ENCODE results near the gene LYRM2.
A peak's percentile ranks its signal among the peaks of the same experiment; 100 is the strongest.

The LYRM2 gene

DNA sequence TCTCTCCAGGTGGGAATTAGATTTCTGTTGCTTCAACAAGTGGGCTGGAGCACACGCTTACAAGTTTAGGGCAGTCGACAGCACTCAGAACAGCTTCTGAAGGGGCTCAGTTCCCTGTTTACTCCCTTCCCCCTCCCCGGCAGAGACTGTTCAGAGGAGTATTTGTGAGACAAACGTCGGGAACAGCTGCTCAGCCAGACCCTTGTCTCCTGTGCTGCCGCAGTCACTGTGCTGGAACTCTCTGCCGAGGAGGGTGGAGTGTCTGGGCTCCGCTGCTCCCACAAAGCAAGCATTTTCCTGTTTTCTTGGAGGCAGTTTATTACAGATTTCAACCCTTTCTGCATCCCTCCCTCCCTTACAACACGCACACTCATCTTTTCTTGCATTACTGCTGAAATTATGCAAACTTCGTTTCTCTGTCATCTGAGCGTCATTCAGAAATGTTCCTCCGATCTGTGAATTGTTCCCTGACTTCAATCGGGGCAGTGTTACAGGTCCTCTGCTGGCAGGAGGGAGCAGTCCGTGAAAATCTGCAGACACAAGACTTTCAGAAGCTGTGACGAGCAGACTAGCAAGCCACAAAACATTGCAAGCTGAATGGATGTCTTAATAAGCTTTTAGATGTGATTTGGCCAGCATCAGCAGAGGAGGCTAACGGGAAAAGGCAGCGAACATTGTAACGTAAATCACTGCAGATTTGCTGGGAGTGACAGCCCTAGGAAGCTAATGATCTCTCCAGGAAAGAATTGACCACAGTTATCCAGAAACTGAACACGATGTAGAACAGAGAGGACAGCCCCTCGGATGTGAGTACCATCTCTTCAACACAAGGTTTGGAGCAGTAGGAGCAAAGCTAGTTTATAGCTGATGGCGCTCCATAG lies 76.2 kb downstream of the LYRM2 start:
- Histone ChIP-seq H3K27ac (no peak overlapping the region), H3K9me3 (ENCODE audit: severe bottlenecking) (no peaks in the 10 kb centered on the region), H3K4me3 (ENCODE audit: low read depth, low read length) (peak overlapping the region; percentile 41), H3K36me3 (no peaks in the 10 kb centered on the region), H3K27me3 (ENCODE audit: insufficient read depth, low read depth, severe bottlenecking) (no peaks in the 10 kb centered on the region)
- peak; percentile 46 for DNase-seq
- TF ChIP-seq CTCF (IDR thresholded peaks at IDR 0.05; ENCODE audit: low read depth, low read length): 0 out of 2 replicates have a peak, but pooled peaks have one; percentile 24

- TF ChIP-seq CTCF (IDR thresholded peaks at IDR 0.05; ENCODE audit: low read depth, low read length): no peak
- DNase-seq: no peak
- H3K27ac ChIP-seq: no peak overlapping the region
These were observed 79.1 kb downstream of the LYRM2 start for GRCh38 chr6:89559487-89559886.

DNA sequence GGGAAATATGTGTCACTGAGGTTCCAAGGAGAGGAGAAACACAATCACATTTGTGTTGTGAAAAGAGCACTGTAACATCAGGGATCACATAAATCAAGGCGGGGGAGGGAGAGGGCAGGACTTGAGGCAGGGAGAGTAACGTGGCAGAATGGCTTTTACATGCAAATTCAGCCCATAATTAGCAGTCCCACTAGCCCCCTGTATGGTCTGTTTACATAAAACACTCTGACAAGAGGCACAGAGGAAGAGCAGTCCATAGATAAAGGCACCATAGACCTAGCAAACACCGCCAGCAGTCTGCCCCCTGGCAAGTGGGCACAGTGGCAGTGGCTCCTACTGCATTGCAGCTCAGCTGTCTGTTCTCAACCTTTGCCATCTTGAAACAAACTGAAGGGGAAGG lies 82.7 kb downstream of the LYRM2 start:
- no peaks in the 10 kb centered on the region for H3K9me3 ChIP-seq (ENCODE audit: severe bottlenecking)
- H3K27me3 ChIP-seq (ENCODE audit: insufficient read depth, low read depth, severe bottlenecking): no peaks in the 10 kb centered on the region
- H3K27ac ChIP-seq: no peak overlapping the region
- DNase-seq: no peak
- no peaks in the 10 kb centered on the region for H3K36me3 ChIP-seq
- TF ChIP-seq CTCF (IDR thresholded peaks at IDR 0.05; ENCODE audit: low read depth, low read length): no peak
- no peak overlapping the region for H3K4me3 ChIP-seq (ENCODE audit: low read depth, low read length)

More at GRCh38 chr6:89559487-89559886, 79.1 kb downstream of the LYRM2 start:
- Histone ChIP-seq H3K27me3 (ENCODE audit: insufficient read depth, low read depth, severe bottlenecking) (no peaks in the 10 kb centered on the region), H3K9me3 (ENCODE audit: severe bottlenecking) (no peaks in the 10 kb centered on the region), H3K36me3 (no peaks in the 10 kb centered on the region), H3K4me3 (ENCODE audit: low read depth, low read length) (no peak overlapping the region)

- Histone ChIP-seq H3K36me3 (no peaks in the 10 kb centered on the region), H3K9me3 (ENCODE audit: severe bottlenecking) (no peaks in the 10 kb centered on the region), H3K27ac (no peak overlapping the region), H3K27me3 (ENCODE audit: insufficient read depth, low read depth, severe bottlenecking) (no peaks in the 10 kb centered on the region), H3K4me3 (ENCODE audit: low read depth, low read length) (no peak overlapping the region)
- no peak for DNase-seq
- TF ChIP-seq CTCF (IDR thresholded peaks at IDR 0.05; ENCODE audit: low read depth, low read length): no peak
These were observed 83.5 kb downstream of the LYRM2 start for GRCh38 chr6:89555031-89555430.

DNA sequence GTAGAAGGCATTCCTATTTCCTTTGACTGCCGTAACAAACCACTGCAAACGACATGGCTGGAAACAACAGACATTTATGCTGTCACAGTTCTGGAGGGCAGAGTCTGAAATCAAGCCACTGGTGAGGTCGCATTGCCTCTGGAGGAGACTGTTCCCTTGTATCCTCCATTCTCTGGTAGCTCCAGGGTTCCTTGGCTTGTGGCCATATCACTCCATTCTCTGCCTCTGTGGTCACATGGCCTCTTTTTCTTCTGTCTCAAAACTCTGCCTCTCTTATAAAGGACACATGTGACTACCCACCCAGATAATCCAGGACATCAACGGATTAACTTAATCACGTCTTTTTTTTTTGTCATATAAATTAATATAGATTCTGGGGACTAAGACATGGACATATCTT lies 84.4 kb downstream of the LYRM2 start:
- no peaks in the 10 kb centered on the region for H3K36me3 ChIP-seq
- H3K27me3 ChIP-seq (ENCODE audit: insufficient read depth, low read depth, severe bottlenecking): no peaks in the 10 kb centered on the region
- H3K27ac ChIP-seq: no peak overlapping the region
- TF ChIP-seq CTCF (IDR thresholded peaks at IDR 0.05; ENCODE audit: low read depth, low read length): no peak
- no peak overlapping the region for H3K4me3 ChIP-seq (ENCODE audit: low read depth, low read length)
- no peaks in the 10 kb centered on the region for H3K9me3 ChIP-seq (ENCODE audit: severe bottlenecking)
- no peak for DNase-seq

All from WERI-Rb-1 (cell line).